Measurements from ENCODE around the gene PRR36.

- TF ChIP-seq GATA2 (IDR thresholded peaks at IDR 0.05; ENCODE audit: low read depth, low read length) (no peak), GATA3 (IDR thresholded peaks at IDR 0.05; ENCODE audit: low read depth, low read length) (no peak)
These were observed 9.5 kb downstream of the PRR36 start for GRCh38 chr19:7864690-7865074.
